H1 (cell line): ENCODE data around the gene NEU2. TPM values are rescaled to one million over a fixed set of nuclear protein-coding genes. Genes with fewer than 3 reads are reported as not detected.

ENCODE experiments used
- BCL11A ChIP-seq, 2 experiments: IDR thresholded peaks; one replicate each; pipeline ENCODE4 v1.6.1; 2011; ENCODE audit warnings: low read depth in 2 of 2, low read length in 2 of 2, mild to moderate bottlenecking in 2 of 2
- CREB1 ChIP-seq: IDR thresholded peaks from 2 replicates; pipeline ENCODE4 v1.6.1; 2012; ENCODE audit warnings: inconsistent platforms
- EGR1 ChIP-seq: IDR thresholded peaks from 2 replicates; pipeline ENCODE4 v1.6.1; 2011; ENCODE audit warnings: low read depth, low read length, borderline replicate concordance
- HDAC2 ChIP-seq, 2 experiments: fragments of 300-600 bp in 1 of 2; sonication (generic) in 1 of 2; IDR thresholded peaks; 2 replicates each; pipeline ENCODE4 v1.6.1; 2011 to 2012; ENCODE audit warnings: low read depth in 2 of 2, low read length in 2 of 2, mild to moderate bottlenecking in 2 of 2, moderate library complexity in 2 of 2, borderline replicate concordance in 1 of 2, inconsistent platforms in 1 of 2
- KDM1A ChIP-seq: fragments of 200-600, 300-600 bp; sonication (generic); IDR thresholded peaks from 2 replicates; pipeline ENCODE4 v1.7.1; 2016; ENCODE audit warnings: mild to moderate bottlenecking, low read length, borderline replicate concordance
- RAD21 ChIP-seq, 2 experiments: IDR thresholded peaks in 1 of 2; conservative IDR thresholded peaks in 1 of 2; 2 replicates each; pipeline ENCODE4 v1.6.1; 2011; ENCODE audit warnings: low read depth in 2 of 2, low read length in 2 of 2, improper control_type of control experiment in 1 of 2, inconsistent platforms in 1 of 2, mild to moderate bottlenecking in 1 of 2, moderate library complexity in 1 of 2
- RFX5 ChIP-seq: IDR thresholded peaks from 2 replicates; pipeline ENCODE4 v1.6.1; 2011; ENCODE audit warnings: low read depth, low read length, improper control_type of control experiment, borderline replicate concordance
- SAP30 ChIP-seq: fragments of 300-600 bp; sonication (generic); IDR thresholded peaks from 2 replicates; pipeline ENCODE4 v1.7.1; 2012; ENCODE audit warnings: low read length, moderate library complexity, mild to moderate bottlenecking, inconsistent platforms; ENCODE audit not compliant: insufficient read depth, insufficient replicate concordance
- SP4 ChIP-seq: IDR thresholded peaks from 2 replicates; pipeline ENCODE4 v1.6.1; 2012; ENCODE audit warnings: low read length, inconsistent platforms
- TAF1 ChIP-seq: IDR thresholded peaks from 2 replicates; pipeline ENCODE4 v1.6.1; 2011; ENCODE audit warnings: mild to moderate bottlenecking, low read depth, low read length
- TCF12 ChIP-seq: IDR thresholded peaks from 2 replicates; pipeline ENCODE4 v1.6.1; 2011; ENCODE audit warnings: low read depth, mild to moderate bottlenecking, low read length
- polyA plus RNA-seq, 7 experiments: library from polyadenylated mRNA; depleted of rRNA in 3 of 7; stranded (reverse) in 5 of 7; unstranded in 2 of 7; fragments of >200 nt in 5 of 7; fragments of 200-250 nt in 2 of 7; gene quantifications; 1 replicate in 5 of 7; 2 replicates in 1 of 7; 4 replicates in 1 of 7; pipeline versions ENCODE4 v1.2.1 to v1.2.3, GENCODE V29; 2011 to 2013; ENCODE audit warnings: missing spikeins in 2 of 7, mixed read lengths in 2 of 7
- total RNA-seq: library from RNA; stranded (reverse); fragmentation: NEBNext Ultra II Directional; extraction: Animal tissue kit (Norgen Biotek cat#: 25700); gene quantifications from 2 replicates; pipeline ENCODE4 v1.2.1, GENCODE V29; 2021
- TF ChIP-seq, protein P1 (sequence below): fragments of 300-600 bp; sonication (generic); IDR thresholded peaks from 2 replicates; pipeline ENCODE4 v1.7.1; 2012; ENCODE audit warnings: low read length, moderate library complexity, mild to moderate bottlenecking, inconsistent platforms; ENCODE audit not compliant: insufficient replicate concordance

NEU2 gene
- total and polyA plus RNA-seq, 2 of the 8 experiments (the other 6 are each of a cell fraction or from before 2014, with no cell fraction given): 0.12 TPM; not detected in 1

DNA sequence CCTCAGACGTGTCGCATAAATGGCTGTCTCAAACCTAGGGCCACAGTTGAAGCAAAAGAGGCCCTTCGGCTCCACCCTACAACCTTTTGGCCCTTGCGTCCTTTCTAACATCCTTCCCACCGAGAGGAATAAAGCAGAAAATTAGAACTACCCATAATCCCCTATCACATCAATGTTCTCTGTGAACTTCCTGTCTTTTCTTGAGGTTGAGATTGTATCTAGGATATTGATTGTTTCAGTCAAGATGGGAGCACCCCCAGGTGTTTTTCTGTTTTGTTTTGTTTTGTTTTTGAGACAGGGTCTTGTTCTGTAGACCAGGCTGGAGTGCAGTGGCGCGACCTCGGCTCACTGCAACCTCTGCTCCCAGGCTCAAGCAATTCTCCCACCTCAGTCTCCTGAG is 51.3 kb downstream of the NEU2 start (continued):
- TF ChIP-seq, protein P1, sequence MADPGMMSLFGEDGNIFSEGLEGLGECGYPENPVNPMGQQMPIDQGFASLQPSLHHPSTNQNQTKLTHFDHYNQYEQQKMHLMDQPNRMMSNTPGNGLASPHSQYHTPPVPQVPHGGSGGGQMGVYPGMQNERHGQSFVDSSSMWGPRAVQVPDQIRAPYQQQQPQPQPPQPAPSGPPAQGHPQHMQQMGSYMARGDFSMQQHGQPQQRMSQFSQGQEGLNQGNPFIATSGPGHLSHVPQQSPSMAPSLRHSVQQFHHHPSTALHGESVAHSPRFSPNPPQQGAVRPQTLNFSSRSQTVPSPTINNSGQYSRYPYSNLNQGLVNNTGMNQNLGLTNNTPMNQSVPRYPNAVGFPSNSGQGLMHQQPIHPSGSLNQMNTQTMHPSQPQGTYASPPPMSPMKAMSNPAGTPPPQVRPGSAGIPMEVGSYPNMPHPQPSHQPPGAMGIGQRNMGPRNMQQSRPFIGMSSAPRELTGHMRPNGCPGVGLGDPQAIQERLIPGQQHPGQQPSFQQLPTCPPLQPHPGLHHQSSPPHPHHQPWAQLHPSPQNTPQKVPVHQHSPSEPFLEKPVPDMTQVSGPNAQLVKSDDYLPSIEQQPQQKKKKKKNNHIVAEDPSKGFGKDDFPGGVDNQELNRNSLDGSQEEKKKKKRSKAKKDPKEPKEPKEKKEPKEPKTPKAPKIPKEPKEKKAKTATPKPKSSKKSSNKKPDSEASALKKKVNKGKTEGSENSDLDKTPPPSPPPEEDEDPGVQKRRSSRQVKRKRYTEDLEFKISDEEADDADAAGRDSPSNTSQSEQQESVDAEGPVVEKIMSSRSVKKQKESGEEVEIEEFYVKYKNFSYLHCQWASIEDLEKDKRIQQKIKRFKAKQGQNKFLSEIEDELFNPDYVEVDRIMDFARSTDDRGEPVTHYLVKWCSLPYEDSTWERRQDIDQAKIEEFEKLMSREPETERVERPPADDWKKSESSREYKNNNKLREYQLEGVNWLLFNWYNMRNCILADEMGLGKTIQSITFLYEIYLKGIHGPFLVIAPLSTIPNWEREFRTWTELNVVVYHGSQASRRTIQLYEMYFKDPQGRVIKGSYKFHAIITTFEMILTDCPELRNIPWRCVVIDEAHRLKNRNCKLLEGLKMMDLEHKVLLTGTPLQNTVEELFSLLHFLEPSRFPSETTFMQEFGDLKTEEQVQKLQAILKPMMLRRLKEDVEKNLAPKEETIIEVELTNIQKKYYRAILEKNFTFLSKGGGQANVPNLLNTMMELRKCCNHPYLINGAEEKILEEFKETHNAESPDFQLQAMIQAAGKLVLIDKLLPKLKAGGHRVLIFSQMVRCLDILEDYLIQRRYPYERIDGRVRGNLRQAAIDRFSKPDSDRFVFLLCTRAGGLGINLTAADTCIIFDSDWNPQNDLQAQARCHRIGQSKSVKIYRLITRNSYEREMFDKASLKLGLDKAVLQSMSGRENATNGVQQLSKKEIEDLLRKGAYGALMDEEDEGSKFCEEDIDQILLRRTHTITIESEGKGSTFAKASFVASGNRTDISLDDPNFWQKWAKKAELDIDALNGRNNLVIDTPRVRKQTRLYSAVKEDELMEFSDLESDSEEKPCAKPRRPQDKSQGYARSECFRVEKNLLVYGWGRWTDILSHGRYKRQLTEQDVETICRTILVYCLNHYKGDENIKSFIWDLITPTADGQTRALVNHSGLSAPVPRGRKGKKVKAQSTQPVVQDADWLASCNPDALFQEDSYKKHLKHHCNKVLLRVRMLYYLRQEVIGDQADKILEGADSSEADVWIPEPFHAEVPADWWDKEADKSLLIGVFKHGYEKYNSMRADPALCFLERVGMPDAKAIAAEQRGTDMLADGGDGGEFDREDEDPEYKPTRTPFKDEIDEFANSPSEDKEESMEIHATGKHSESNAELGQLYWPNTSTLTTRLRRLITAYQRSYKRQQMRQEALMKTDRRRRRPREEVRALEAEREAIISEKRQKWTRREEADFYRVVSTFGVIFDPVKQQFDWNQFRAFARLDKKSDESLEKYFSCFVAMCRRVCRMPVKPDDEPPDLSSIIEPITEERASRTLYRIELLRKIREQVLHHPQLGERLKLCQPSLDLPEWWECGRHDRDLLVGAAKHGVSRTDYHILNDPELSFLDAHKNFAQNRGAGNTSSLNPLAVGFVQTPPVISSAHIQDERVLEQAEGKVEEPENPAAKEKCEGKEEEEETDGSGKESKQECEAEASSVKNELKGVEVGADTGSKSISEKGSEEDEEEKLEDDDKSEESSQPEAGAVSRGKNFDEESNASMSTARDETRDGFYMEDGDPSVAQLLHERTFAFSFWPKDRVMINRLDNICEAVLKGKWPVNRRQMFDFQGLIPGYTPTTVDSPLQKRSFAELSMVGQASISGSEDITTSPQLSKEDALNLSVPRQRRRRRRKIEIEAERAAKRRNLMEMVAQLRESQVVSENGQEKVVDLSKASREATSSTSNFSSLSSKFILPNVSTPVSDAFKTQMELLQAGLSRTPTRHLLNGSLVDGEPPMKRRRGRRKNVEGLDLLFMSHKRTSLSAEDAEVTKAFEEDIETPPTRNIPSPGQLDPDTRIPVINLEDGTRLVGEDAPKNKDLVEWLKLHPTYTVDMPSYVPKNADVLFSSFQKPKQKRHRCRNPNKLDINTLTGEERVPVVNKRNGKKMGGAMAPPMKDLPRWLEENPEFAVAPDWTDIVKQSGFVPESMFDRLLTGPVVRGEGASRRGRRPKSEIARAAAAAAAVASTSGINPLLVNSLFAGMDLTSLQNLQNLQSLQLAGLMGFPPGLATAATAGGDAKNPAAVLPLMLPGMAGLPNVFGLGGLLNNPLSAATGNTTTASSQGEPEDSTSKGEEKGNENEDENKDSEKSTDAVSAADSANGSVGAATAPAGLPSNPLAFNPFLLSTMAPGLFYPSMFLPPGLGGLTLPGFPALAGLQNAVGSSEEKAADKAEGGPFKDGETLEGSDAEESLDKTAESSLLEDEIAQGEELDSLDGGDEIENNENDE: no peak
- no peak for TF ChIP-seq SAP30
- no peak for TF ChIP-seq EGR1
- TF ChIP-seq HDAC2 (IDR thresholded peaks at IDR 0.05; ENCODE audit: borderline replicate concordance in 1 of 2, low read depth in 2 of 2, low read length in 2 of 2): no peak
- TF ChIP-seq SP4: no peak
- no peak for TF ChIP-seq RFX5
- TF ChIP-seq CREB1: no peak
- no peak for TF ChIP-seq TCF12
- TF ChIP-seq BCL11A (IDR thresholded peaks at IDR 0.05; ENCODE audit: low read depth in 2 of 2, low read length in 2 of 2): no peak
- no peak for TF ChIP-seq TAF1
- no peak for TF ChIP-seq KDM1A
- no peak for TF ChIP-seq RAD21 (IDR thresholded peaks at IDR 0.05 in 1 of 2, conservative IDR thresholded peaks at IDR 0.05 in 1 of 2; ENCODE audit: low read depth in 2 of 2, low read length in 2 of 2)
